Transverse colon (tissue), 3 donors: ENCODE measurements around the gene VTN.

ENCODE experiments used
- POLR2A ChIP-seq: fragments of 450-650 bp; IDR thresholded peaks from one replicate; pipeline ENCODE4 v1.6.1; 2016; ENCODE audit warnings: antibody characterized with exemption, mild to moderate bottlenecking, moderate library complexity
- TF ChIP-seq, protein P1 (sequence below), 5 experiments: fragments of 200-600 bp in 3 of 5; fragments of 450-650 bp in 2 of 5; sonication (generic) in 3 of 5; IDR thresholded peaks; 1 replicate in 2 of 5; 2 replicates in 3 of 5; pipeline ENCODE4 v1.5.1; 2016 to 2017; ENCODE audit warnings: antibody characterized with exemption in 5 of 5, inconsistent platforms in 3 of 5, mild to moderate bottlenecking in 2 of 5, moderate library complexity in 1 of 5

DNA sequence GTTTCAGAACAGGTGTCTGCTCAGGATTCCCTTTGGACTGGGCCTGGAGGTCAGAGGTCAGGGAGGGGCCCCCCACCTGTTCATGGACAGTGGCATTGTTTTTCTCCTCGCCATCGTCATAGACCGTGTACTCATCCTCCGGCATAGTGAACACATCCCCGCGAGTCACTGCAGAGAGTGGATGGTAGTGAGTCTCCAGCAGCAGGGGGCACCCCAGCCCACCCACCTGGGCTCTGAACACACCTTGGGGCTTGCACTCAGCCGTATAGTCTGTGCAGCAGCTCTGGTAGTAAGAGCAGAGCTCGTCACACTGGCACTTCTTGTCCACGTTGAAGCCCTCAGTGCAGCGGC lies 448 bp downstream of the VTN start:
- TF ChIP-seq, protein P1, sequence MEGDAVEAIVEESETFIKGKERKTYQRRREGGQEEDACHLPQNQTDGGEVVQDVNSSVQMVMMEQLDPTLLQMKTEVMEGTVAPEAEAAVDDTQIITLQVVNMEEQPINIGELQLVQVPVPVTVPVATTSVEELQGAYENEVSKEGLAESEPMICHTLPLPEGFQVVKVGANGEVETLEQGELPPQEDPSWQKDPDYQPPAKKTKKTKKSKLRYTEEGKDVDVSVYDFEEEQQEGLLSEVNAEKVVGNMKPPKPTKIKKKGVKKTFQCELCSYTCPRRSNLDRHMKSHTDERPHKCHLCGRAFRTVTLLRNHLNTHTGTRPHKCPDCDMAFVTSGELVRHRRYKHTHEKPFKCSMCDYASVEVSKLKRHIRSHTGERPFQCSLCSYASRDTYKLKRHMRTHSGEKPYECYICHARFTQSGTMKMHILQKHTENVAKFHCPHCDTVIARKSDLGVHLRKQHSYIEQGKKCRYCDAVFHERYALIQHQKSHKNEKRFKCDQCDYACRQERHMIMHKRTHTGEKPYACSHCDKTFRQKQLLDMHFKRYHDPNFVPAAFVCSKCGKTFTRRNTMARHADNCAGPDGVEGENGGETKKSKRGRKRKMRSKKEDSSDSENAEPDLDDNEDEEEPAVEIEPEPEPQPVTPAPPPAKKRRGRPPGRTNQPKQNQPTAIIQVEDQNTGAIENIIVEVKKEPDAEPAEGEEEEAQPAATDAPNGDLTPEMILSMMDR (IDR thresholded peaks at IDR 0.05): no peak
- TF ChIP-seq POLR2A: no peak
